ENCODE measurements around the gene PGLYRP2.

Gene PGLYRP2

GRCh38 chr19:15438577-15438976, 40.7 kb downstream of the PGLYRP2 start:
- DNase-seq, result no peak

DNA sequence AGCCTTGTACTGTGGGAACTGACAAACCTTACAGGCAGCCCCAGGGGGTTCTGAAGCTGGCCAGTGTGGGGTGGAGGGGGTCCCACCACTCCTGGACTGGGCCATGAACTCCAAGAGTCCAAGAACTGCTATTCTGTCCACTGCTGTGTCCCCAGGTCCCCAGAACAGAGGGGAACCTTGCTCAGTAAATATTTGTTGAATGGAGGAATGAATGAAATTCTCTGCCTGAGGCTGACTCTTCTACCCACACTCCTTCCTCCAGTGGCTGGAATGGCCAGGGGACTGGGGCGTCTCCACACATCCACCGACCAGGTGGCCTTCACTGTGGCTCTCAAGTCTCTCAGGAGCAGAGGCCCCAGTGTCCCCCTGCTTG, 41.2 kb downstream of the PGLYRP2 start:
- no peak for DNase-seq

- DNase-seq, result no peak
Observed at GRCh38 chr19:15437355-15438123, 41.8 kb downstream of the PGLYRP2 start.

GRCh38 chr19:15436826-15437110, 42.5 kb downstream of the PGLYRP2 start:
- DNase-seq, result no peak

GRCh38 chr19:15436012-15436825, 43.1 kb downstream of the PGLYRP2 start:
- no peak for DNase-seq

- no peak for DNase-seq
Observed at GRCh38 chr19:15433519-15434069, 45.7 kb downstream of the PGLYRP2 start.

- peak; percentile 71 for DNase-seq
Observed at GRCh38 chr19:15432629-15433518, 46.4 kb downstream of the PGLYRP2 start.

- no peak for DNase-seq
Observed at GRCh38 chr19:15432018-15432494, 47.2 kb downstream of the PGLYRP2 start.

GRCh38 chr19:15431396-15432017, 47.8 kb downstream of the PGLYRP2 start:
- no peak for DNase-seq

DNA sequence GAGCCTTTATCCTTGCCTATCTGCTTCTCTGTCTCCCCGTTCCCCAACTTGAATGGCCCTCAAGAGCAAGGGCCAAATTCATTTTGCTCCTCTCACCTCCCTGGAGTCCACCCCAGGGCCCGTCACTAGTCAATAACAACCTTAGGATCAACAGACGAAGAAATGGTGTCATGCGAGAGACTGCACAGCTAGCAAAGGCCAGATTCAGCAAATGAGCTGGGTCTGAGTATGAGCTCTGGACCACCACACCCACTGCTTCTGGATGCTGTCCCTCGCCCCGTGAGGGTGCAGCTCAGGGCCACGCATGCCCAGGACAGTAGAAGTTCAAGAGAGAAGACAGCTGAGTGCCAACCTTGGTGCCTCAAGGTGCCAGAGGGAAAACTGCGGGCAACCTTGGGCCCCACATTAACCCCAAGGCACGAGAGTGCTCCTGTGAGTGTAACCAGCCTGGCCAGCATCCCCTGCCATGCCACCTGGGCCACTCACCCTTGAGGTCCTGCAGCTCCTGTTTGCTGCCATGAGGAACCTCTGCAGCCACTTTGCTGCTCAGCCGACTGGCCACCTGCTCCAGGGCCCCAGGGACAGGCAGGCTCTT, 48.7 kb downstream of the PGLYRP2 start:
- DNase-seq, result no peak

- no peak for DNase-seq
Observed at GRCh38 chr19:15429825-15430467, 49.4 kb downstream of the PGLYRP2 start.

DNA sequence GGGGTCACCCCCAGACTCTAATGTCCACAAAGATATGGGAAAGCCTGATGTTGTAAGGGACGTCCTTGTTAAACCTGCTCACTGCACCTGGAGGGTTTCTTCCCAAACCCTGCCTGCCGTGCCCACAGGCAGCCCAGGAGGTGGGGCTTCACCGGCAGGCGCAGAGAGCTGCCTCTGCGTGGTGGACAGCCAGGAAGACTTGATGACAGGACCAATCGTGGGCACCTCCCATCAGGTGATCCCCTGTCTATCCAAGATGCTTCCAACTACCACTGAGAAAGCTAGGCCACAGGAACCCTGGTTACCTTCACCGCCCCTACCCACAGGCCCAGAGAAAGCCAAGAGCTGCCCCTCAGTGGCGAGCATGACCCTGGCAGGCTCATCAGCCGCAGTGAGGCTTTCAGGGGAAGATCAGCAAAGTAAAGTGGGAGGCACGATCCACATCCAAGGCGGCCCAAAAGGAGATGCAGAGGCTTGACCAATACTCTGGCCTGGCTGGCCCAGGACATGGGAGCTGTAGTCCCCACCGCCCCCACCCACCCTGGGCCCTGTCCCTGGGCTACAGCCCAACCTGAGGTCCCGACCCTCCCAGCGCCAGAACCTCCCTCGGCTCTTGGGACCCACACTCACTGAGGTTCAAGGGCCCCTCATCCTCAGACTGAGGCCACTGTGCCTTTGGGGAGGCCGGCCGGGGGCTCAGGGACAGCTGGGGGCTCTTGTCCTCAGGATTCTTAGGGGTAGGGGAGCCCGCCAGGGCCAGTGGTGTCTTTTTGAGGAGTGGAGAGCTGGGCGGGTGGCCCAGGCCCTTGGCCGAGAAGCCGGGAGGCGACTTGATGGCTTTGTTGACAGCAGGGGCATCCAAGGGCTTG, 50.1 kb downstream of the PGLYRP2 start:
- DNase-seq, result no peak

DNA sequence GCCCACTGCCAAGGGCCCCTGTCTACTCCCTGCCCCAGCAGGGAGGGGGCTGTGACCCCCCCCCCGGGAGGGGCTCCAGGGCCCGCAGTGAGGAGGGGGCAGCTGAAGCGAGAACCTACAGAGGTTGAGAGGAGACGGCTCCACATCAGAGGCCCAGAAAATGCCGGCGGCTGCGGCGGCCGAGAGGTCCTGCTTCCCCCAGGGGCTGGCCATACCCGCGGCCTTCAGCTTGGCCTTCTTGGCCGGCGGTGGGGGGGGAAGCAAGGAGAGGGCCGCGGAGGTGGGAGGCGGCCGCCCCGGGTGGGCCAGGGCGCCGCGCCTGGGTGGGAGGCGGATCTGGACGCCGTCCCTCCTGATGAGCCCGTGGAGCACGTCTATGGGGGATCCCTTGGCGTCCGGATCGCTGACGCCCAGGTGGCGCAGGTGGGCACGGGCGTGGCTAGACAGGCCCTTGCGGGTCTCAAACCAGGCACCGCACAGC, 51.3 kb downstream of the PGLYRP2 start:
- no peak for DNase-seq

GRCh38 chr19:15427350-15427700, 52.0 kb downstream of the PGLYRP2 start:
- DNase-seq, result no peak

DNA sequence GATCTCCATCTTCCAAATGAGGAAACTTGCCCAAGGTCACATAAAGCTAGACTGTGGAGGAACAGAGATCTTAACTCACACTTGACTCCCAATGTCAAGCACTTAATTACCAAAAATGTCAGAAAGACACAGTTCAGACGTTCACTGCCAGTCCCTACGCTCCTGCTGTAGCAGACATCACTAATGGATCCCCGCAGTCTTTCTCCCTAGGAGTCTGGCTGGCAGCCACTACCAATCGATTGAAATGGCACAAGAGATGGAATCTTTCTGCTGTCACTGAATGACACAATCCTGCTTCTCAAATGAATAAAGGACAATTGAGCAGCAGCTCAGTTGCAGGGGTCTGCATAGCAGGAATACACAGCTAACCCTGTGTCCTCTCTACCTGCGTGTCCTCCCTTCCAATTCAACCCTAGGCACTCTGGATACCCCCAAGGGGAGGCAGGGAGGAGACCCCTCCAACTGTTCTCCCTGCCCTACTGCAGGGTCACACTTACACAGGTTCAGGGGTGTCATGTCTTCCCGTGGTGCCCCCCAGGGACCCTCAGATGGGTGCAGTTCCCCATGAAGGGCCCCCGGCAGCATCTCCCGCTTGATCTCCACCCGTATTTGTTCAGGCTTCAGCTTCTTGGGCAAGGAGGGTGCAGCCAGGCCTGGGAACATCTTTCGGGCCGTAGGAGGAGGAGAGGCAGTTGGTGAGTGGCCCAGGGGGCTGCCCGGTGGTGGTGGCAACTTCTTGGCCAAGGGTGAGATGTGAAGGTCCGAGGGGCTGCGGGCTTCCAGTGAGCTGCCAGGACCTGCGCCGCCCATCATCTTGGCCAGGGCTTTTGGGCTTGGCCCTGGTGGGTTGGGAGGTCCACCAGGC, 52.6 kb downstream of the PGLYRP2 start:
- DNase-seq, result no peak

DNA sequence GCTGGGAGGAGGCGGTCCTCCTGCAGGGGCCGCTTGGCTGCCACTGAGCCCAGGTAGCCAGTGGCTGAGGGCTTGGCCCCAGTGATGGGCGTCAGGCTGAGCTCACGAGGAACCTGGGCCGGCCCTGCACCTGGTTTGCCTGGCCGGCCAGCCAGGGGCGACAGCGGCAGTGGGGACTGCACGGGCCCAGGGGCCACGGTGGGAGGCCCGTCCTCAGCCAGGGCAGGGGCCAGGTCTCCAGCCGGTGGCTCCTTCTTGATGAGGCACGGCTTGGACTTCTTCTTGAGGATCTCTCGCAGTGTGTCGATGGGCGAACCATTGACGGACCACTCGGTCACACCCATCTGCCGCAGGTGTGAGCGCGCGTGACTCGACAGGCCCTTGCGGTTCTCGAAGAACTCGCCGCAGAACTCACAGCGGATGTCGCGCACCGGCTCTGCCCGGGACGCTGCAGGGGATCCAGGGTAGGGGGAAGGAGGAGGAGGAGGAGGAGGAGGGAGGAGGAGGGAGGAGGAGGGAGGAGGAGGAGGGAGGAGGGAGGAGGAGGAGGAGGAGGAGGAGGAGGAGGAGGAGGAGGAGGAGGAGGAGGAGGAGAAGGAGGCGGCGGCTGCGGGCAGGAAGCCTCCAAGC, 53.9 kb downstream of the PGLYRP2 start:
- no peak for DNase-seq

DNA sequence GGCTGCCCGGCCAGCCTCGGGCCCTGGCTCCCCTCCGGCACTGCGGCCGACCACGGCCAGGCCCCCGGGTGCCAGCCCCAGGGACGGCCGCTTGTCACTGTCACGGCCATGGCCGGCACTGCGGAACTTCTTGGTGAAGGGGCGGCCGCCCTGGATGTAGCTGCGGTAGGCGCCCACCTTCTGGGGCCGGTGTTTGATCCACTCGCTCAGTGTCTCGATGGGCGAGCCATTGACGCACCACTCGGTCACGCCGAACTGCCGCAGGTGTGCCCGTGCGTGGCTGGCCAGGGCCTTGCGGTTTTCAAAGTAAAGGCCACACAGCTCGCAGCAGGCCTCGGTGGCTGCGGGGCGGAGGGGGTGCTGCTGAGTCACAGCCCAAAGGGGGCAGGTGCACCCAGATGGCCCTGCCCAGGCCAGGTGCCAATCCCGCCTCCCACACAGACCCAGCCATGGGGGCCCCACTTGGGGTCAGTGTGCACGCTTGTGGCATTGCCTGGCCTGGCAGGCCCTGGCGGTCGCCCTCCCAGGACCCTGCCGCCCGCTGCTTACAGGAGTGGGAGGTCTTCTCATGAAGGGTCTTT, 54.5 kb downstream of the PGLYRP2 start:
- no peak for DNase-seq

- DNase-seq, result no peak
Observed at GRCh38 chr19:15424121-15424520, 55.2 kb downstream of the PGLYRP2 start.

DNA sequence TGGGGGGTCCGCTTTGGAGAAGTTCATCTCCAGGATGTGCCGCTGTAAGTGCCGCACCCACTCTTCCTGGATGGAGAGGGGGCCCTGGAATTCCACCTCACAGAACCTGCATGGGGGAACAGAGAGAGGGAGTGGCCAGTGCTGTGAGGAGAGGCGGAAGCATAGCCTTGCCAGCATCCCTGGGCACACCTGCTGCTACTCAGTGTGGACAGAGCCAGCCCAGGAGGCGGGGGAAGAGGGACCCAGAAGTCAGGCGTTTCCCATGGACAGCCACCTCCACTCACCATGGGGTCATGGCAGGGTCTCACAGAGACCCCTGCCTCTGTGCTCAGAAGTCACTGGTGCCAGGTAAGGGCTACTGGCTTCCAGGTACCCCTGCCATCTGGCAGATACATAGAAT, 56.2 kb downstream of the PGLYRP2 start:
- DNase-seq, result no peak
